ENCODE data around the gene C19orf53.
"Not testable (repeated sequence)": the region's sequence is repeated elsewhere in the genome, so short reads cannot be mapped to it uniquely, and the experiment has no call there.

The C19orf53 gene

DNA sequence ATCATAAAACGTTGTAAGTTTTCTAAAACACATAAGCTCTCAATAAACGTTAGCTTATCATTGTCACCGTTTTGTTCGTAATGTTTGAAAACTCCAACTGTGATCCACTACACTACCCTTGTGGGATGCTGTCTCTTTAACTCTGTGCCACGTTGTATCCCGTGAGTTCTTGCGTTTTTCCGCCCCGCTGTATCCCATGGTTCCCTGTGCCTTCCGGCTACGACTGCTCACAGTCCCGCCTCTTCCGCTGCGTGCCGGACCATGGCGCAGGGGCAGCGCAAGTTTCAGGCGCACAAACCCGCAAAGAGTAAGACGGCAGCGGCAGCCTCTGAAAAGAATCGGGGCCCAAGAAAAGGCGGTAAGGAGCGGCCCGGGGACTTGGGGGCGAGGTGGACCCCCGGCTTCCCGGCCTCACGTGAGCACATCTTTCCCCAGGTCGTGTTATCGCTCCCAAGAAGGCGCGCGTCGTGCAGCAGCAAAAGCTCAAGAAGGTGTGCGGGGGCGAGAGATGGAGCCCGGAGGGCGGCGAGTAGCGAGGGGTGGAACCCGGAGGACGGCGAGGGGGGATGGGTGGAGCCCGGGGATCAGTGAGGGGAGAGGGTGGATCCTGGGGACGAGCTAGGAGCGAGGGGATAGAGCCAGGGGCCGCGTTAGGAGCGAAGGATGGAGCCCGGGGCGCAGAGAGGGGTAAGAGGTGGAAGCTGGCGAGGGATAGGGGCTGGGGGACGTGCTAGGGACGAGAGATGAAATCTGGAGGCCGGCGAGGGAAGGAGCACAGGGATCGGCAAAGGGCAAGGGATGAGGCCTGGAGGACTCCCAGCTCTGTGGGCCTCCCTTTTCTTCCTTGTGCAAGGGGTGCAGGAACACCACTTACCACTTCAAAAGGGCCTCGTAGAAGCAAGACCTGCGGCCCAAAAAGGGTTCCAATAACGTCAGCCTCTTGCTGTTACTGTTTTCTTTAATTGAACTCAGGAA lies at the start of gene C19orf53:
TSS of gene C19orf53 (plus strand) at position 240 of the 975 bp plus-strand sequence. CDS start at position 262, 22 bp downstream.
- peak; percentile 93 for DNase-seq

DNA sequence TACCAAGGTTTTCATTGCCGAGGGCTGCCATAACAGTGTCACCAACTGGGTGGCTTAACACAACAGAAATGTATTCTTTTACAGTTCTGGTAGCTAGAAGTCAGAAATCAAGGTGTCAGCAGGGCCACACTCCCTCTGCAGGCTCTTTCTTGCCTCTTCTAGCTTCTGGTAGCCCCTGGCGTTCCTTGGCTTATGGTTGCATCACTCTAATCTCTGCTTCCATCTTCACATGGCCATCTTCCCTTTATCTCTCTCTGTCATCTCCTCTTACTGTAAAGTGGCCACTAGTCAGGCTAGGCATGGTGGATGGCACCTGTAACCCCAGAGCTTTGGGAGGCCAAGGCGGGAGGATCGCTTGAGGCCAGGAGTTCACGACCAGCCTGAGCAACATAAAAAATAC lies 47.9 kb upstream of the C19orf53 start:
- no peak for DNase-seq

DNA sequence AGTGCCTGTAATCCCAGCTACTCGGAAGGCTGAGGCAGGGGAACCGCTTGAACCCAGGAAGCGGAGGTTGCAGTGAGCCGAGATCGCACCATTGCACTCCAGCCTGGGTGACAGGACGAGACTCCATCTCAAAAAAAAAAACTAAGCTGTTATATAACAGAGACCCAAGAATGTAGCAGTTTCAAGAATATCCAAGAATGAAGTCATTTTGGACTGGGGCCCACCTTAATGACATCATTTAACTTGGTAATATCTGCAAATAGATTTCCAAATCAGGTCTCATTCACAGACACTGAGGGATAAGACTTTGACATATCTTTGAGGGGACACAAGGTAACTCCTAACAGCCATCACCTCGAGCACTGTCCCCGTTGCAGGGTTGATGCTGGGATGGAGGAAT lies 46.5 kb upstream of the C19orf53 start:
- no peak for DNase-seq

DNA sequence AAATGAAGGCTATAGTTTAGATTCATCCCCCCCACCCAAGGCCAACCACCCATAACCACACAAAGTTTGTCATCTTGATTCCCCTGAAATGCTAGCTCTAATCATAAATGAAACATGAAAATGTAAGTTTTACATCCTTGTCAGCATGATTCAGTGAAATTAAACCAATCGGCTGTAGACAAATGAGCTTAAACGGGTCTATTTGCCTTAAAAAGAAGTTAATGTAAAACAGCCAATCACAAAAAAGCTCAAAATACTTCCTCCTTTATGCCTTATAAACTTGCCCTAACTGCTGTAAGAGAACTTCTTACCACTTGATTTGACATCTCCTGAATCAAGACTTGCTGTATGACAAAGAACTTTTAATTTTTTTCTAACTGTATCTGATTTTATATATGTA lies 44.4 kb upstream of the C19orf53 start:
- DNase-seq: peak; percentile 30

DNA sequence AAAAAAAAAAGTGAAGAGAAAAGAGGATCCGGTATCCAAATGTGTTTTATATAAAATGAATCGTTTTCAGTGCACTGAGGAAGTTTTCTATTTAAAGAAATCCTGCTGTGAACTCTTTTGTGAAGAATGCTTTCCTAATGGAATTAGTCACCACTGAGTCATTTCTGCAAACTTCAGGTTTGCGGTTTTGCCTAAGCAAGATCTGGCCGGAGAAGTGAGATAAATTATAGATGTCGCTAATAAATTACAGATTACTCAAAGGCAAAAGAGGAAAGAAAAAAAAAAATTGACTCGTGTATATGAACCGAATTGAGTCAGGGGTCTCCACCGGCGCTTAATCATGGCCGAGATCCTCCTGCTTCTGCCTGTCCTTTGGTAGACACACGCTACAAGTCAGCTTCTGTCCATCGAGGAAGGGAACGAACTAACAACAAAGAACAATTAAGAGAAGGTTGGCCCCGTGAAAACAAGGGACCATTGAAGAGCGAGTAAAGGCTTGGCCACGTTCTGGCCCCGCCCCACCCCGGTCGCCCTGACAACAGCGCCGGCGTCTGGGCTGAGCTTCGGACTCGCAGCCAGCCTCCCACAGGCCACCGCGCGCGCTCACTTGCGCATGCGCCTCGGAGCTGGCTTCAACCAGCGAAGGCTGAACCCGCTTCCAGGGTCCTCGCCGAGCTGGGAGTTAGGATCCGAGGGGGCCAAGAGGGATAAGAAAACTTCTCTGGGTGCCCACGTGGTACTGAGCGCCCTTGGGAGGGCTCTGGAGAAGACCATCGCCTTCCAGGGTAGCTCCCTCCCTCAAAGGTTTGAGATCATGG lies 42.9 kb upstream of the C19orf53 start:
- peak; percentile 92 for DNase-seq

DNA sequence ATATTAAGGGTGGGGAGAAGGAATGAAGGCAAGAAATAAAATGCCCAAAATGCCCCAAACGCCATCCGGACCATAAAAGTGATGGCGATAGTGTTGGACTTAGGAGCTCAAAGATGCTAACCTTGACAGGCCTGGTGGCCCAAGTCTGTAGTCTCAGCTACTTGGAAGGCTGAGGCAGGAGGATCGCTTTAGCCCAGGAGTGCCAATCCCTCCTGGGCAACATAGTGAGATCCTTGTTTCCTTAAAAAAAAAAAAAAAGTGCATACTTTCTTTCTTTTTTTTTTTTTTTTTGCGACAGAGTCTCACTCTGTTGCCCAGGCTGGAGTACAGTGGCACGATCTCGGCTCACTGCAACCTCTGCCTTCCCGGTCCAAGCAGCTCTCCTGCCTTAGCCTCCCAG lies 41.9 kb upstream of the C19orf53 start:
- no peak for DNase-seq

DNA sequence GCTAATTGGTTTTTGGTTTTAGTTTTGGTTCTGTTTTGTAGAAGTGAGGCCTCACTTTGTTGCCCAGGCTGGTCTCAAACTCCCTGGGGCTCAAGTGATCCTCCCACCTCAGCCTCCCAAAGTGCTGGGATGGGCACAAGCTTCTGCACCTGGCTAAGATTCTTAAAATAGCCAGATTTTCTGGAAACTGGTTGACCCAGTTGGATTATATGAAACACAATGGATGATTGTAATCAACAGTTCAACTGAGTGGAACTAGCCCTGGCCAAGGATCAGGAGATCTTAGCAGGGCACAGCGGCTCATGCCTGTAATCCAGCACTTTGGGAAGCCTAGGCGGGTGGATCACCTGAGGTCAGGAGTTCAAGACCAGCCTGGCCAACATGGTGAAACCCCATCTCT lies 39.5 kb upstream of the C19orf53 start:
- DNase-seq: no peak

DNA sequence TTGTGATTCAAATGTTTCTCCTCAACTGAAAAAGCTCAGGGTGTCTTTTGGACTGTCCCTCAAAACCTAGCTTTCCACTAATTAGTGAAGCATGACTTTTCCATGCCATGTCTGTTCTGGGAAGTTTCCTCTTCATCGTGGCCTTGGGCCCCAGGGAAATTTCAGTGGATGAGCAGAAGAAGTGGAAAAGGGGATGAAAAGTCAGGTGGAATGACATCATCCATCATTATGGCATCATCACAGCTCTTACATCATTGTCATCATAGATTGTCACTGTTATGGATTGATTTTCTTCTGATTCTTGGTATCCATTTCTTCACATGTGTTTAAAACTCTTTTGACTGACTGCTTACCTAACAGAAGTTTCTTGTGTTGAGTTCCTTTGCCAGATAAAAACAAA lies 36.2 kb upstream of the C19orf53 start:
- DNase-seq: no peak

DNA sequence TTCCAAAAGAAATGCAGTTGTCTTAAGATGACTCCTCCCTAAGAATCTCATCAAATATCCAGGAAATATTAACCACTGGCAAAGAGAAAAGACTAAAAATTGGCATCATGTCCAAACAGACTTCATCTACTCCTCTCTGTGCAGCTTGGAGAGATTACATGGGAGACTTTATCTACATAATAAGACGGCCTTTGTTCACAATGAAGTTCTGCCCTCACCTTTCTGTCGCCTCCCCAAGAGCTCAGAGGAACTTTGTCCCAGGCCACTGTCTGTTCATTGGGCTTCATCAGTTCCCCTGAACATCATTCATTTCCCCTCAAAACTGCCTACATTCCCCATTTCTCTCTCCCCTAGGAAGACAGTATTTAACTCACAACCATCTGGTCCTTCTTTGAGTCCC lies 32.4 kb upstream of the C19orf53 start:
- no peak for DNase-seq

DNA sequence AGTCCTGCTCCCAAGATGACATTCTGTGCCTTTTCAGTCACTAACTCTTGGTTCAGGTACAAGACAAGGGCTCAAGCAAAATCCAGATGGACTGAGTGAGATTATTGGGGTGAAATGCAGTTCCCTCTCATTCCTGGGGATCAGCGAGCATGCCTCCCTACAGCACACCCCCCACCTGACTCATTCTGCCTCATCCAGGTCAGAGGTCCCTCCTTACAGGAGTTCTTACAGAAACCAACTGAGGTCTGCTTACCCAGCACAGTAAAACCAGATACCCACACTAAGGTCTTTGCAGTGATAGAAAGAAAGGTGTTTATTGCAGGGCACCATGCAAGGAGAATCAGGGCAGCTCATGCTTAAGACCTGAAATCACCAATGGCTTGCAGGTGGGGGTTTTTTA lies 31.5 kb upstream of the C19orf53 start:
- no peak for DNase-seq

DNA sequence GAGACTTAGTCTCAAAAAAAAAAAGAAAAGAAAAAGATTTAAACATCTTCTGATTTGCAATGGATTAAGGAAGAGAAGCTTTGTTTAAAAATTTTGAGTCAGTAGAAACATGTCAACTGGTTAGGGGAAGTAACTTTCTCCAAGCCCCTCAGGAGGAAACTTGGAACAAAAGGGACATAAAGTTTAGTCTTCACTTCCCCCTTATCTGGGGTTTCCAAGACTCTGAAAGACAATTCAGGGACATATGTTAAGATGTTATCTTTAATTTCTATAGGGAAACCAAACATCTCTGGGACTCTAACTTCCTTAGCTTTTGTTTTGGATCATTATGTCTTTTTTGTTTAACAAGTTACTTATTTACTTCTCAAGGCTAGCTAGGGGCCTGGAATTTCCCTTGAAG lies 30.1 kb upstream of the C19orf53 start:
- DNase-seq: no peak

DNA sequence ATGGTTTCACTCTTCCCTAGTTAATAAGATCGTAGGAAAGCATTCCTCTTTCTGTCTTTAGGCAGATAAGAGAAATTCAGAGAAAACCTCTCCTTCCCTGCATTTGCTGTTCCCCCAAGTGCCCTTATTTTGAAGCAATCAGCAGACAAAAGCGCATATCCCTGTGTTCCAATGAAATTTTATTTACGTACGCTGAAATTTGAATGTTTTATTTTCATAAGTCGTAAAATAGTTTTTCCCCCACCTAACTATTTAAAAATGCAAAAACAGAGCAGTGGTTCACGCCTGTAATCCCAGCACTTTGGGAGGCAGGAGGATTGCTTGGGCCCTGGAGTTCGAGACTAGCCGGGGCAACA lies 27.2 kb upstream of the C19orf53 start:
- no peak for DNase-seq

DNA sequence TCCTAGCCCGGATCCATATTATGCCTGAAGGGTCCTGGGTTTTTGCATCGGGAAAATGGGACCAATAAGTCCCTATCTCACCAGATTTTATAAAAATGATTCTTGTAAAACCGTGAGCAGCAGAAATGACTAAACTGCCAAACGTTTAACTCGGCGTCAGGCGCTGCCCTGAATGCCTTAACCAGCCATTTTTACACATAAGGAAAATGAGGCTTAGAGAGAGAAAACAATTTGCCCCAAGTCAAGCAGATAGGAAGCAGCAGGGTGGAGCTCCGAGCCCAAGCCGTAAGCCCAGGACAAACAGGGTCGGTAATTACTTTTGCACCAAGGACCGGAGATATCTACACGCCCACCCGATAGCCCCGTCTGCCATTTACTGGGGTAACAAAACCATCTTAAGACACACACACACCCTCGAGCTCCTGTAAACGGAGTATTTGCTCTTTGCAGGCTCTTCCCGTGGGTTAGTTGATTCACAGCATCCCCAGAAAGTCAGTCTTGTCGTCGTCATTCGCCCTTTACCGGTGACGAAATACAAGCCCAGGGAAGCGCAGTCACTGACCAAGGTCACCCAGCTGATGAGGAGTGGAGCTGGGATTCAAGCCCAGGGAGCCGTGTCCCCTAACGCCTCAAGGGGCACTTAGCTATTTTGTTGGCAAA lies 26.0 kb upstream of the C19orf53 start:
- DNase-seq: peak; percentile 20

DNA sequence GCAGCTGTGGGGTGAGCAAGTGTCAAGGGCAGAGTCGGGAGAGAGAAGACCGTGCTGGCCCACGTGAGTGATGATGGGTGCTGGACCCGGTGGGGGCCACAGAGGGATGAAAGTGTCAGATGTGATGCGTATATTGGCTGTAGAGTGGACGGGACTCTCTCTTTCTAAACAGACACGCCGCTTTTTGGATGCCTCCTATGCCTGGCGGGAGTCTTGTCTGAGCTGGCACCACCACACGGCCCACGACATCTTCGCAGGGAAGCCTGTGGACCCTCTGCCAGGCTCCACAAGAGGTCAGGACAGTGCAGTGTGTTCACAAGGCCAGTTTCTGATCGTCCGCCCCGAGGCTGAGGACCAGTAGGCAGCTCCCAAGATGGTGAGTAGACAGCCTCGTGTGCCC lies 22.8 kb upstream of the C19orf53 start:
- DNase-seq: no peak

DNA sequence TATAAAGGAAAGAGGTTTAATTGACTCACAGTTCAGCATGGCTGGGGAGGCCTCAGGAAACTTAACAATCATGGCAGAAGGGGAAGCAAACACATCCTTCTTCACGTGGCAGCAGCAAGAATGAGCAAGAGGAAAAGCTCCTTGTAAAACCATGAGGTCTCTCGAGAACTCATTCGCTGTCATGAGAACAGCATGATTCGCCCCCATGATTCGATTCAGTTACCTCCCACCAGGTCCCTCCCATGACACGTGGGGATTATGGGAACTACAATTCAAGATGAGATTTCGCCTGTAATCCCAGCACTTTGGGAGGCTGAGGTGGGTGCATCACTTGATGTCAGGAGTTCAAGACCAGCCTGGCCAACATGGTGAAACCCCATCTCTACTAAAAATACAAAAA lies 20.6 kb upstream of the C19orf53 start:
- DNase-seq: not testable (repeated sequence)

DNA sequence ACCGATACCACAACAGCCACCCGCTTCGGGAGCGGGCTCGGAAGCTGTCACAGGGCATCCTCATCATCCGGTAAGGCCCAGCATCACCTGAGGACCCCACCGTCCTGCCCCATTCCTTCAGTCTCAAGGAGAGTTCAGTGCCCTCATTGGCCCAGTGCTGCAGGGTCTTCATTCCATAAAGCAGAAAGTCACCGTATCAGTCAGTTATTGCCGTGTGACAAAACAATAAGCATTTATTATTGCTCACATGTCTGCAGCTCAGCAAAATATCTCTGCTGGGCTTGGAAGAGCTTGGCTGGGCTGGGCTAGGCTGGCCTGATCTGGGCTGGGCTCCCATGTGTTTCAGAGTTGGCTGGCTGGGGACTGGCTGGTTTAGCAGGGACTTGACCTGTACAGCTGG lies 18.0 kb upstream of the C19orf53 start:
- DNase-seq: no peak

DNA sequence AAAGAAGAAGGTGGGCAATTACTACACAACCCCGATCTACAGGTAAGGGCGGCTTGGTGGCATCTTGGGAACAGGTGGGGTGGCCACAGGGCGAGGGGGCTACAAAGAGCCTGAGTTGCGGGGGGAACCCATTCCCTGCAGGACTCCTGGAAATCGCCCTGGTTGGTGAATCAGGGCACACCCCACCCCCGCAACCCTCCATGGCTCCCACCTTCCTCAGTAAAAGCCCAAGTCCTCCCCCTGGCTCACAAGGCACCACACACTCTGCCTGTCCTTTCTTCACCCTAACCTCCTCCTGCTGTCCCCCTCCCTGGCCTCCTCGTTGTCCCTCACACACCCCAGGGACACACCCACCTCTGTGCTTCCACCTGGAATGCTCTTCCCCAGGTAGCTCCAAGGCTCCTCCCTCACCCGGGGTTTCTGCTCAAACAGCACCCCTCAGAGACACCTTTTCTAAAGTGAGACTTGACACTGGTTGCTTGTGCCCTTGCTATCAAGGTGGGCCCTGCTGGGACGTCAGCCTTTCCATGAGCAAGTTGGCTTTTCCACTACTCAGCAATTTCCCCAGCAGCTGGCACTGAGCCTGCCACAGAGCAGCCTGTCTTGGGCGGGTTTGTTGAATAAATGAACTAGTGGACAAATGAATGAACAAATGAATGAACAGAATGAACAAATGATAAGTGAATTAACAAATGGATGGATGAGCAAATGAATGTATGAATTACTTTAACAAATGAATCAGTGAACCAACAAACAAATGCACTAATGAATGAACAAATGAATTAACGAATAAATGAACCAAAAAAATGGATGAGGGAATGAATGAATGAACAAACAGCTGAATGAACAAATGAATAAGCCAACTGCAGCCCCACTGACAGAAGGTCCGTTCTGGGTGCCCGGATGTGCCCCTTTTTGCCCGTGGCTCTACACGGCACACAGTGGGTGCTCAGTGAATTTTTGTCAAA lies 16.2 kb upstream of the C19orf53 start:
- no peak for DNase-seq

DNA sequence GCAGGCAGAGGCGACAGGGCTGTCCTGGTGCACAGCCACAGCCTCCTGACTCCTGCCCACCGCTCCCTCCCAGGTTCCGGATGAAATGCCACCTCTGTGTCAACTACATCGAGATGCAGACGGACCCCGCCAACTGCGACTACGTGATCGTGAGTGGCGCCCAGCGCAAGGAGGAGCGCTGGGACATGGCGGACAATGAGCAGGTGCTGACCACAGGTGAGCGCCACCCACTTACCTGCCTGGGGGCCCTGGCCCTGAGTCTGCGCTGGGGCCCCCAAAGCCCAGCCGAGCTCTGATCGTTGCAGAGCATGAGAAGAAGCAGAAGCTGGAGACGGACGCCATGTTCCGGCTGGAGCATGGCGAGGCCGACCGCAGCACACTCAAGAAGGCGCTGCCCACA lies 15.5 kb upstream of the C19orf53 start:
- no peak for DNase-seq

DNA sequence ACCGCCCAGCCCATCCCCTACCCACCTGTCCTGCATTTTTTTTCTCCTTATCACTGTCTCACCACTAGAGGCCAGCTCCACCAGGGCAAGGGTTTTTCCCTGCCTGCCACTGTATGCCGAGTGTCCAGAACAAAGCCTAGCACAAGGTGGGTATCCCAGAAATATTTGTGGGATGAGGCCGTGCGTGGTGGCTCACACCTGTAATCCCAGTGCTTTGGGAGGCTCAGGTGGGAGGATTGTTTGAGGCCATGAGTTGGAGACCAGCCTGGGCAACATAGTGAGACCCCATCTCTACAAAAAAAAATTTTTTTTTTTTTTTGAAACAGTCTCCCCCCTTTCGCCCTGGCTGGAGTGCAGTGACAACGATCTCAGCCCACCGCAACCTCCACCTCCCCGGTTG lies 12.8 kb upstream of the C19orf53 start:
- DNase-seq: no peak

DNA sequence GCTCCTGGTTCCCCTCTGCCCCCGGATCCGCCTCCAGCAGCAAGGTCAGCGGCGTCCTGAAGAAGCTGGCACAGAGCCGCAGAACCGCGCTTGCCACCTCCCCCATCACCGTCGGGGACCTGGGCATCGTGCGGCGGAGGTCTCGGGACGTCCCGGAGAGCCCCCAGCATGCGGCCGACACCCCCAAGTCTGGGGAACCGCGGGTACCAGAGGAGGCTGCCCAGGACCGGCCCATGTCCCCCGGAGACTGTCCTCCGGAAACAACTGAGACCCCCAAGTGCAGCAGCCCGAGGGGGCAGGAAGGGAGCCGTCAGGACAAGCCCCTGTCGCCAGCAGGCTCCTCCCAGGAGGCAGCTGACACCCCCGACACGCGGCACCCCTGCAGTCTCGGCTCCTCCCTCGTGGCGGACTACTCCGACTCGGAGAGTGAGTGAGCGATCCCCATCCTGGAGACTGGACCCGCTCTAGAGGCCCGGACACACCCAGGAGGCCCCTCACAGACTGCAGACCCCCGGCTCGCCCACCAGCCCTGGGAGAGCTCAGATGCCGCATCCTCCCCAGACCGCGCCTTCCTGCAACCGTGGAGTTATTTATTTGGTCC lies 11.5 kb upstream of the C19orf53 start:
- DNase-seq: no peak

DNA sequence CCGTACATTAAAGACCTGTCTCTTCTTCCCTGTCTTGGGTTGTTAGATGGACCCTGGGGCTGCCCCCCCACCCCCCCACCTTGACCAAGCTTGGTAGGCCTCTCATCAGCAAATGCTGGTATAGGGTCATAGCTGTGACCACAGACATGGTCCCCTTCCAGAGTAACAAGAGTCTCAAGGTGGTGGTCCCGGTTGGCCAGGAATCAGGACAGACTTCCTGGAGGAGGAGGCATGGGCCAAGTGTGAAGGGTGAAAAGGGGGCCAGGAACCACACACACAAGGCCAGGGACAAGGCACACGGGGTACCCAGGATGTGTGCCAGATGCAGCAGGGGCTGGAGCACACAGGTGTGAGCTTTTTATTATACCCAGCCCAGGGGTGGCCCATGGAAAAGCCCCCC lies 11.0 kb upstream of the C19orf53 start:
- DNase-seq: no peak

Data from hematopoietic multipotent progenitor cell treated with erythropoietin and hydrocortisone succinate and interleukin-3 and kit ligand, for 8 days (in vitro differentiated cells).